CD4-positive, alpha-beta T cell treated with Interferon alpha-2 for 1 hour (primary cell): Measurements from ENCODE around the gene FNDC11.
"Not testable (repeated sequence)": the region's sequence is repeated elsewhere in the genome, so short reads cannot be mapped to it uniquely, and the experiment has no call there.

Experiments used
- DNase-seq, 2 donors: peaks; one replicate each; pipeline ENCODE4 v3.0.0-alpha.2; 2020 to 2022

FNDC11 gene

GRCh38 chr20:63553933-63554290, at the start of gene FNDC11:
TSS of gene FNDC11 (plus strand) at chr20:63554159. CDS start at chr20:63555664, 1,505 bp downstream.
- DNase-seq, result peak; percentile 68 to 70

- no peak for DNase-seq
These were observed 49.3 kb upstream of the FNDC11 start for GRCh38 chr20:63504642-63505041.

- no peak for DNase-seq
These were observed 48.7 kb upstream of the FNDC11 start for GRCh38 chr20:63505281-63505680.

GRCh38 chr20:63505723-63506122, 48.2 kb upstream of the FNDC11 start:
- DNase-seq, result no peak

GRCh38 chr20:63507083-63507743, 46.7 kb upstream of the FNDC11 start:
- no peak for DNase-seq

GRCh38 chr20:63508072-63508768, 45.7 kb upstream of the FNDC11 start:
- DNase-seq, result no peak

GRCh38 chr20:63509088-63509564, 44.8 kb upstream of the FNDC11 start:
- DNase-seq, result no peak

GRCh38 chr20:63513207-63513606, 40.8 kb upstream of the FNDC11 start:
- DNase-seq, result no peak

- DNase-seq, result not testable (repeated sequence)
These were observed 39.4 kb upstream of the FNDC11 start for GRCh38 chr20:63514520-63514919.

- no peak for DNase-seq
These were observed 36.3 kb upstream of the FNDC11 start for GRCh38 chr20:63517376-63518309.

GRCh38 chr20:63518351-63518861, 35.6 kb upstream of the FNDC11 start:
- DNase-seq, result no peak

- no peak for DNase-seq
These were observed 34.9 kb upstream of the FNDC11 start for GRCh38 chr20:63518946-63519667.

GRCh38 chr20:63519668-63520503, 34.1 kb upstream of the FNDC11 start:
- DNase-seq, result peak; percentile 60 to 79

- DNase-seq, result peak; percentile 80 to 89
These were observed 33.4 kb upstream of the FNDC11 start, which contains the start of gene PPDPF for GRCh38 chr20:63520504-63520933. TSS of gene PPDPF (plus strand) at chr20:63520765. CDS start at chr20:63521309, 544 bp downstream.

- DNase-seq, result peak; percentile 44 to 73
These were observed 32.9 kb upstream of the FNDC11 start for GRCh38 chr20:63520934-63521601.

GRCh38 chr20:63521602-63522001, 32.4 kb upstream of the FNDC11 start:
- DNase-seq, result no peak

- DNase-seq, result no peak
These were observed 31.7 kb upstream of the FNDC11 start for GRCh38 chr20:63522091-63522868.

GRCh38 chr20:63522981-63523611, 30.9 kb upstream of the FNDC11 start:
- no peak for DNase-seq

GRCh38 chr20:63525185-63525584, 28.8 kb upstream of the FNDC11 start:
- DNase-seq, result no peak
